Fibroblast of villous mesenchyme (primary cell): ENCODE data around the gene GAS1. TPM values are rescaled to one million over a fixed set of nuclear protein-coding genes. Genes with fewer than 3 reads are reported as not detected.

Source experiments
- DNase-seq: peaks from one replicate; pipeline ENCODE4 v3.0.0-alpha.2; 2010; ENCODE audit warnings: low read depth
- H3K4me3 ChIP-seq: 2 replicates; pipeline ENCODE4 v1.5.1; 2011; ENCODE audit warnings: low read depth, mild to moderate bottlenecking, low read length
- total RNA-seq: library from RNA; depleted of rRNA; stranded (reverse); fragments of >200 nt; gene quantifications from 2 replicates; pipeline ENCODE4 v1.2.3, GENCODE V29; 2012
- TF ChIP-seq, protein P1 (sequence below): IDR thresholded peaks from 2 replicates; pipeline ENCODE4 v1.5.1; 2012; ENCODE audit warnings: low read depth, mild to moderate bottlenecking, low read length; ENCODE audit not compliant: insufficient read depth

GAS1 gene
- total RNA-seq, 1 donor, result 136 TPM

DNA sequence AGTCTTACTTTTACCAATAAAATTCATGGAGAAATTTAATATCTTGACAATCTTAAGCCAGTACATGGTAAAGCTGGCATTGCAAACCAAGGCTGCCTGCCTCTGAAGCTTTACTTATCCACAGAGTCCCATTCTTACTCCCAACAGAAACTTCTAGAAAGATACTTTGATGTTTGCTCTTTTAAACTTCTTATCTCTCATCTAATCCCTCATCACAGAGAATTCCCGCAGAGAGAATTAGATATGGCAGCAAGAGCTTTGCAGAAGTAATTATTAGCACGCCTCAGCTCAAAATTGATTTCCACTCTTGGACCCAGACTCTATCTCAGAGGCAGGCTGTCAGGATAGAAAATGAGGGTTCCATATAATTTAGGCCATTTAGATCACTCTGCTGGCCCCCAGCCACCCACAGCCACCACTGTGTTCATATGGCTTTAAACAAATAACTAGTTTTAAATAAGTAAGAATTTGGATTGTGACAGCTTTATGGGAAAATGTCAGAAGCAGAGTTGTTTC is 37.9 kb upstream of the GAS1 start:
- TF ChIP-seq, protein P1, sequence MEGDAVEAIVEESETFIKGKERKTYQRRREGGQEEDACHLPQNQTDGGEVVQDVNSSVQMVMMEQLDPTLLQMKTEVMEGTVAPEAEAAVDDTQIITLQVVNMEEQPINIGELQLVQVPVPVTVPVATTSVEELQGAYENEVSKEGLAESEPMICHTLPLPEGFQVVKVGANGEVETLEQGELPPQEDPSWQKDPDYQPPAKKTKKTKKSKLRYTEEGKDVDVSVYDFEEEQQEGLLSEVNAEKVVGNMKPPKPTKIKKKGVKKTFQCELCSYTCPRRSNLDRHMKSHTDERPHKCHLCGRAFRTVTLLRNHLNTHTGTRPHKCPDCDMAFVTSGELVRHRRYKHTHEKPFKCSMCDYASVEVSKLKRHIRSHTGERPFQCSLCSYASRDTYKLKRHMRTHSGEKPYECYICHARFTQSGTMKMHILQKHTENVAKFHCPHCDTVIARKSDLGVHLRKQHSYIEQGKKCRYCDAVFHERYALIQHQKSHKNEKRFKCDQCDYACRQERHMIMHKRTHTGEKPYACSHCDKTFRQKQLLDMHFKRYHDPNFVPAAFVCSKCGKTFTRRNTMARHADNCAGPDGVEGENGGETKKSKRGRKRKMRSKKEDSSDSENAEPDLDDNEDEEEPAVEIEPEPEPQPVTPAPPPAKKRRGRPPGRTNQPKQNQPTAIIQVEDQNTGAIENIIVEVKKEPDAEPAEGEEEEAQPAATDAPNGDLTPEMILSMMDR, result no peak
- H3K4me3 ChIP-seq, result no peak overlapping the region
- DNase-seq, result no peak

- TF ChIP-seq, protein P1, result no peak
- no peak overlapping the region for H3K4me3 ChIP-seq
- DNase-seq, result peak; percentile 94
Observed at GRCh38 chr9:86983620-86984259, 36.4 kb upstream of the GAS1 start.

GRCh38 chr9:86983249-86983619 is 35.9 kb upstream of the GAS1 start:
- H3K4me3 ChIP-seq, result no peak overlapping the region
- TF ChIP-seq, protein P1, result no peak
- no peak for DNase-seq

DNA sequence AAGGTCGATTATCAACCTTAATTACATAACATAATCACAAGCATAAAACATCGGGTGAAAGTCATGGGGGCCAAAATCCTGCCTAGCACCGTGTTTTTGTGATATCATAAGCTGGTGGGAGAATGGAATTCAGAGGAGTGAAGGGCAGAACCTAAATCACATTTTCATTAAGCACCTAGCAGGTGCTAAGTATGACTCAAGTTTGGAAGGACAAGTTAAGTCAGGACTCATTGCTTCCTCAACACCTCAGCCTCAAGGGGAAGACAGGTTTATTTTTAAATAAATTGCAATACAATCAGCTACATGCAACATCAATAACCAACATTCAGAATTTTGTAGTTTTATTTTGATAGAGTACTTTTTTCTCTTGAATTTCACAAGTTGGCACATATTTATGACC is 33.5 kb upstream of the GAS1 start:
- DNase-seq, result no peak
- H3K4me3 ChIP-seq, result no peak overlapping the region
- TF ChIP-seq, protein P1, result no peak

GRCh38 chr9:86979657-86980056 is 32.4 kb upstream of the GAS1 start:
- TF ChIP-seq, protein P1, result no peak
- no peak for DNase-seq
- no peak overlapping the region for H3K4me3 ChIP-seq

DNA sequence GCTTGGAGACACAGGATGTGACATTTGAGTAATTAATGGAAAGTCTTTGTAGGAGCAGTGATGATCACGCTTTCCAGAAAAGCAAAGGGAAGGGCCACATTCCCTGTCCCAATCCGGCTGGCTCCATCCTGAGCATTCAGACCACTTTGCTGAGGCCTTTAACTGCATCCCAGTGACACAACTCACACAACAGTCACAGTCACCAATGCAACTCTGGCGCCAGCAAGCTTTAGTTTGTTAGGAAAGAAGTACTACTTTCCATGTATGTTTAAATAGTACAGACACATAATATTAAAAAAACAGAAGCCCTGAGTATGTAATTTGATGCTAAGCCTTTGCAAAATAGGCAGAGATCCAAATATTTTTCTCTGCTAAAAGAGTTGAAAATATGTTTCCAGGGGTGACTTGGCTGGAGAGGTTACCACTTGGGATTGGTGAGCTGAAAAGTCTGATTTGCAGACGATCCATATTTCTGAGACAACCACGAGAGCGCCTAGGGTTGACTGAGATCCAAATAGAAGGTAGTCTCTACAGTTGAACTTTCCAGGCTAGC is 31.7 kb upstream of the GAS1 start:
- DNase-seq, result no peak
- TF ChIP-seq, protein P1, result no peak
- H3K4me3 ChIP-seq, result no peak overlapping the region

GRCh38 chr9:86978413-86978812 is 31.1 kb upstream of the GAS1 start:
- TF ChIP-seq, protein P1, result no peak
- no peak overlapping the region for H3K4me3 ChIP-seq
- DNase-seq, result no peak
